ENCODE results near the gene INPP5K.
"Not testable (repeated sequence)": the region's sequence is repeated elsewhere in the genome, so short reads cannot be mapped to it uniquely, and the experiment has no call there.

INPP5K gene

DNA sequence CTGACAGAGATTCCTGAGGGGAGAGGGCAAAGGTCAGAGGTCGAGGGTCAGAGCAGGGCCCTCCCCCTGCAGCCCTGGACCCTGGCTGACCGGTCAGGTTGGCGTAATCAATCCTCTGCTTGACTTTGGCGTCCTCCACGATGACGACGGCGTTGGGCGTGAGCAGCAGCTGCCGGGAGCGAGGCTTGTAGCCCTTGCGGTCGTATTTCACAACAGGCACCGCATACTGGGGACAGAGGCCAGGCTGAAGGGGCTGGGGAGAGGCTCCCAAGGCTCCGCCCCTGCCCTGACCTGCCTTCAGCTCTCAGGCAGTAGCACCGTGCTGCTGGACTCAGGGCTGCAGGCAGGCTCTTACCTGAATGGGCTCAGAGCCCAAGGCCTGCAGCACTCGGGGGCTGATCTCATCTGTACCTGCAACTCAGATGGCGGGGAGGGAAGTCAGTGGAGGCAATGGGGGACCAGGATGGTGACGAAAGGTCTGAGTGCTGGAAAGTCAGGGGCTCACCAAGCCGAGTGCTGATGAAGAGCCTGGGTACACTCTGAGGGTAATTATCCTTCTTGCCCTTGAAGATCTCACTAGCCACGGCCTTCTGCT is 48.4 kb downstream of the INPP5K start:
- no peak for DNase-seq (ENCODE audit: low read depth in 1 of 2, low spot score in 1 of 2)

DNA sequence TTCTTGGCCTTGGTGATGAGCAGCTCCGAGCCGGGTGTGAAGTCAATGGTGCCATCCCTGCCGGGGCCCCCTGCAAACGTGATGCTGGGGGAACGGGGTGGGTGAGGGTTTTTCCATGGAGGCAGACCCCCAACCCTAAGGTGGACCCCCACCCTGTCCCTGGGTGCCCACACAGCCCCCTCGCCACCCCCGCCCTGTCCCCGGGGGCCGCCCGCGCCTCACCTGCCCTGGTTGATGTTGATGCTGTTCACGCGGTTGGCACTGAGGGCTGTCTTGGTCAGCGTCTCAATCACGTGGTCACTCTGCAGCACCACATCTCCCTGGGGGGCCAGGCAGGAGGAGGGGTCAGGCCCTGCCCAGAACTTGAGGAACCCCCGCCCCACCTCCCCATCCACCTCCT is 49.2 kb downstream of the INPP5K start:
- DNase-seq (ENCODE audit: low read depth in 1 of 2, low spot score in 1 of 2), result no peak

DNA sequence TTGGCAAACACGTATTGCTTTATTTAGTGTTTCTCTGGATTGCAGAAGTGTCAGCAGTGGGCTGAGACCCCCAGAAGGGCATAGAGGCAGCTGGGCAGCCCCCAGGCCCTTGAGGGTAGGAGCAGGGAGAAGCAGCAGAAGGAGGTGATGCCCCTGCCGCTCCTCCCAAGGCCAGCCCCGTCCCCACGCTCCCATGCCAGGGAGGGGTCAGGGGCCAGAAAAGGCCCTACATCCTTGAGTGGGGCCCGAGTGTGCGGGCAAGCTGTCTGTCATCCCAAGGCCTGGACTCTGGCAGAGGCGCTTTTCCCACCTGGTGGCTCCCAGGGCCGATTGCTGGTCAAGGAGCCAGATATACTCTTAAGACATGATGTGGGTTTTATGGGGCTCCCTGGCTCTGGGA is 52.2 kb downstream of the INPP5K start:
- no peak for DNase-seq (ENCODE audit: low read depth in 1 of 2, low spot score in 1 of 2)

DNA sequence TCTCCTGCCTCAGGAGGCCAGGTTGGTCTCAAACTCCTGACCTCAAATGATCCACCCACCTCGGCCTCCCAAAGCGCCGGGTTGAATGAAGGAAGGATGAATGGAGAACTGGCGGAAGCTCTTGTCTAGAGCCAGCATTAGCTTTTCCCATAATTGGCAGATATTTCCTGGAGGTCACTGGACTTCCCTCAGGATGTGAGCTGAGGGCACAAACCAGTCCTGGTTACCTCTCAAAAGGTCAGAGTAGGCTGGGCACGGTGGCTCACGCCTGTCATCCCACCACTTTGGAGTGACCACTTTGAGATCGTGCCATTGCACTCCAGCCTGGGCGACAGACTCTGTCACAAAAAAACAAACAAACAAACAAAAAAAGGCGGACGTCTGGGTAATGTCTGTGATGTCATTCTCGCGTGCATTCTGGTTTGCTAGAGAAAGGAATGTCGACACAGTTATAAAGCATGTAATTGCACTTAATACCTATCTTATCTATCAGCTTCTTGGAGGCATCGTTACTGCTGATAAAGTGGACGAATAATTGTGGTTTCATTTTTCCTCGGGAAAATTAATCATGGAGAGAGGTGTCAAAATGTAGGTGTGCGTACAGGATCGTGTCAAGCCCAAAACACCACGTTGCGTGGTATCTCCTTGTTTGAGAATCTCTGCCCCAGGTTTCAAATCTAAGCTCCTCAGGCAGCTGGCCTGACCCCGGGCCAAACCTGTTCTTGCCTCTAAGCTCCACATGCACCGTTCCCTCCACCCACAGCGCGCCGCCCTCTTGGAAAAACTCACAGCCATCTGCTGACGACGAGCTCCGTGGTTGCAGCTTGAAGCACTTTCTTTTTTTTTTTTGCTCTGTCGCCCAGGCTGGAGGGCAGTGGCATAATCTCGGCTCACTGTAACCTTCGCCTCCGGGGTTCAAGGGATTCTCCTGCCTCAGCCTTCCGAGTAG is 54.0 kb downstream of the INPP5K start:
- DNase-seq (ENCODE audit: low read depth in 1 of 2, low spot score in 1 of 2), result no peak

DNA sequence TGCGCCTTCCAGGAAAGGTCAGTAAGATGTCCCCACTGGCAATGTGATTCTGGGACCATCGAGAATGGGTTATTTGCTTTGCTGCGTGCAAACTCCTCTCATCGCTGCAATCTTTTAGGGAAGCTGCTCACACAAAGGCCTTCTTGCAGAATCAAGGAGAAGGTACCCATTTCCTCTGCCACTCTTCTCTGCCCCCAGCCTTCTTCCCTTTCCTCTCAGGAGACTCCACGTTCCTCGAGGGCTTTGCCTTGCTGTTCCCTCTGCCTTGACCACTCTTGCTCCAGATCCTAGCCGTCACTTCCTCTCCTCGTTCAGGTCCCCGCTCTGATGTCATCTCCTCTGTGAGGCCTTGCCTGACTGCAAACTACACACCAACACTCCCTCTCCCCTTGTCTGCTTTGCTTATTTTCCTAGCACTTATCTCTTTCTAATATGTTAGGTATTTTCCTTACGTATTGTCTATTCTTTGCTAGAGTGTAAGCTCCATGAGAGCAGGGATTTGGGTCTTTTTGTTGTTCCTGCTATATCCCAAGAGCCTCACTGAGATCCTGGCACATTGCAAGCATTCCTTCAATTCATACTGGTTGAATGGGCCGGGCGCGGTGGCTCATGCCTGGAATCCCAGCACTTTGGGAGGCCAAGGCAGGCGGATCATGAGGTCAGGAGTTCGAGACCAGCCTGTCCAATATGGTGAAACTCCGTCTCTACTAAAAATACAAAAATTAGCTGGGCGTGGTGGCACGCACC is 55.0 kb downstream of the INPP5K start:
- no peak for DNase-seq (ENCODE audit: low read depth in 1 of 2, low spot score in 1 of 2)

DNA sequence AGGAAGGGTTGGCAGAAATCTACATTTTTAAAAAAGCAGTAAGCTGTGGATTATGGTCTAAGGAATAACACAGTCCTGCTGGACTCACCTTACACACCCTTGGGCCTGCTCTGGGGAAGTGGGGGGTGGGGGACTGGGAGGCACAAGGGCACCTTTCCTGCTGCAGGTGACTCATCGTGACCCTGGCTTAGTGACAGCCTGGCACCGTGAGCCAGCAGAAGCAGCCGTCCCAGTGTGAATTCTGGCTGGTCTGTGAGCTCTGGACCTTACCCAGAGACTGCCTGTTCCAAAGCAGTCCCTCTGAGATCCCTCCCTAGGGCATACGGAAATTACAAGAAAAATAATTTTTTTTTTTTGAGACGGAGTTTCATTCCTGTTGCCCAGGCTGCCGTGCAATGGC is 56.2 kb downstream of the INPP5K start:
- no peak for DNase-seq (ENCODE audit: low read depth in 1 of 2, low spot score in 1 of 2)

DNA sequence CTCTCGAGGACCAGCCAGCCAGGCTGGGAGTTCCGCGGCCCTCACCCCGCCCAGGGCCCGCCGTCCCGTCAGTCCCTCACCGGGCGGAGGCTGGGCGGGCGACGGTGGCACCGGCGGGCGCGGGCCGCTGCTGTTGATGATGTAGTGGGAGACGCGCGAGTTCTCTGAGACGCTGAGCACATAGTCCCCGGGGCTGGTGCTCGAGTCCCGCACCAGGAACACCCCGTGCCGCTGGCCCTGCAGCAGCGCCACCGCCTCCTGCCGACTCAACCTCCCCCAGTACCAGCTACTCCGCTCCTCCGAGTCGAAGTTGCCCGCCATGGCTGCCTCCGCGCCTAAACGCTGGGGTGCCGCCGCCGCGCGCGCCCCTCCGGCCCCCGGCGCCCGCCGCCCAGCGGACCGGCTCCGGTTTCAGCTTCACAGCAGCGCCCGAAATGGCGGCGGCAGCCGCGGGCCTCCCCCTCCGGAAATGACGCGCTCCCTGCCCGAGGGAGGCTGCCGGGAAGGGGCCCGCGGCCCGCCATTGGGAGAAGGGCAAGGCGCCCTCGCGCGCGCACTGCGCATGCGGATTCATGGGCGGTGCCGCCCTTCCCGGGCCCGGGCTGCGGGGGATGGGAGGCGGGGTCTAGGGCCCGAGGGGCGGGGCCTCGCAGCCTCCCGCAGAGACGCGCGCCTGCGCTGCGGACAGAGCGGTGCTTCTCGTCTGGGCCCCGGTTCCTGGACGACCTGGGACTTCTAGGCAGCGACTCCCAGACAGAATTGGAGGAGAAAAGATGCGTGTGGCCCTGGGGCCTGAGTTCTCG is 60.4 kb downstream of the INPP5K start, which contains the start of gene CRK:
TSS of gene CRK (minus strand) at position 436 of the 803 bp plus-strand sequence. CDS start at position 321, 115 bp downstream.
- peak; percentile 95 to 100 for DNase-seq (ENCODE audit: low read depth in 1 of 2, low spot score in 1 of 2)

DNA sequence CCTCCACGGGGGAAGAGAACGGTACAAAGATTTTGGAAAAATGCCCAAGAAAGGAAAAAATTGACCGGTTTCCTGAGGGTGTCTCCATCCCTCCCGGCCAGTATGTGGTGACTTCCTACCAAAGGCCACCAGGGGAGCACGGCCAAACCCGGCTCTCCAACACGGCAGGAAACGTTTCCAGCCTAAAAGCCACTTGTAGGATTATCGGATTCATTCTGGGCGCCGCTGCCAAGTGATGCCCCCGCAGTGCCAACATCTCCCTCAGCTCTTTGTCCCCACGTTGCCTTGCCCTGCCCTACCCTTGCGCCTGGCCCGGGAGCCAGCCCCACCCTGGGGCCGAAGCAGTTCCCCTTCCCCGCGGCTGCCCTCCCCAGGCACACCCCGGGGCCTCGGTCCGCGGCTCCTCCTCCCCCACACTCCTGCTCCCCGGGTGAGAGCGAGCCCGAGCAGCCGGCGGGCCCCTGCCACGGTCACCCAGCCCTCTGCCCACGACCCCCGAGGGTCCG is 61.1 kb downstream of the INPP5K start:
- peak in 1 of 2 donors; percentile 13 for DNase-seq (ENCODE audit: low read depth in 1 of 2, low spot score in 1 of 2)

DNA sequence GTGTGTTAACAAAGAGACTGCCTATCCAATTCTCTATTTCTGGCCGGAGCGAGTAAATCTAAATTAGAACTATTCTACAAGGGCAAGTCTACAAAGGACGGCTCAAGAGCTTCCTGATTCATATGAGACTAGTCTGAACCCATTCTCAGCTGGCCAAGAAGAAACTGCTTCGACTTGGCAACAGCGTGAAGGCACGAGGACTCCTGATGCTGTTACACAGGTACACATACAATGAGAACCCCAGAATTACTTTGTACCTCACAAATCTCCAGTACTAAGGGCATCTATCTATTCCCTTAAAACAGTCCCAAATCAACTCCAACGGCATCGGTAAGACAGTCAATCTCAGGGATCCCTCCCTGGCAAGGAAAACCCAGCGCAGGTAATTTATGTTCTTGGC is 61.9 kb downstream of the INPP5K start:
- no peak for DNase-seq (ENCODE audit: low read depth in 1 of 2, low spot score in 1 of 2)

DNA sequence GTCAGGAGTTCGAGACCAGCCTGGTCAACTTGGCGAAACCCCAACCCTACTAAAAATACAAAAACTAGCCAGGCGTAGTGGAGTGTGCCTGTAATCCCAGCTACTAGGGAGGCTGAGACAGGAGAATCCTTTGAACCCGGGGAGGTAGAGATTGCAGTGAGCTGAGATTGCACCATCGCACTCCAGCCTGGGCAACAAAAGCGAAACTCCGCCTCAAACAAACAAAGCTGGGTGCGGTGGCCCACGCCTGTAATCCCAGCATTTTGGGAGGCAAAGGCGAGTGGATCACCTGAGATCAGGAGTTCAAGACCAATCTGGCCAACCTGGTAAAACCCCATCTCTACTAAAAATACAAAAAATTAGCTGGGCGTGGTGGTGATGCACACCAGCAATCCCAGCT is 62.7 kb downstream of the INPP5K start:
- DNase-seq (ENCODE audit: low read depth in 1 of 2, low spot score in 1 of 2), result not testable (repeated sequence)

DNA sequence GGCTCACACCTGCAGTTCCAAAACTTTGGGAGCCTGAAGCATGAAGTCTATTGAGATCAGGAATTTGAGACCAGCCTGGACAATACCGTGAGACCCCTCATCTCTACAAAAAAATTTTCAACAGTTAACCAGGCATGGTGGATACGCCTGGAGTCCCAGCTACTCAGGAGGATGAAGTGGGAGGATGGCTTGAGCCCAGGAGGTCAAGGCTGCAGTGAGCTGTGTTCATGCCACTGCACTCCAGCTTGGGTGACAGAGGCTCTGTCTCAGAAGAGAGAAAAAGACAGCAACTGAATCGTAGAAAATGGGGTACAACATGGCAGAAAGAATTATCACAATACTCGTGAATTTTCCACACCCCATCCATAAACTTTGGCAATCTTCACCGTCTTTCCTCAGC is 63.6 kb downstream of the INPP5K start:
- DNase-seq (ENCODE audit: low read depth in 1 of 2, low spot score in 1 of 2), result no peak

DNA sequence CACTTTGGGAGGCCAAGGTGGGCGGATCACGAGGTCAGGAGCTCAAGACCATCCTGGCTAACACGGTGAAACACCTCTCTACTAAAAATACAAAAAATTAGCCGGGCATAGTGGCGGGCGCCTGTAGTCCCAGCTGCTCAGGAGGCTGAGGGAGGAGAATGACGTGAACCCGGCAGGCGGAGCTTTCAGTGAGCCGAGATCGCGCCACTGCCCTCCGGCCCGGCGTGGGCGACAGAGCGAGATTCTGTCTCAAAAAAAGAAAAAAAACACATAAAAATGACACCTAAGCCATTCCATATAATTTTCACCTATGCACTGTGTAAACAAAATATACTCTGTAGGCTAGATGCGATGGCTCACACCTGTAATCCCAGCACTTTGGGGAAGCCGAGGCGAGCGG is 66.2 kb downstream of the INPP5K start:
- DNase-seq (ENCODE audit: low read depth in 1 of 2, low spot score in 1 of 2), result not testable (repeated sequence)

DNA sequence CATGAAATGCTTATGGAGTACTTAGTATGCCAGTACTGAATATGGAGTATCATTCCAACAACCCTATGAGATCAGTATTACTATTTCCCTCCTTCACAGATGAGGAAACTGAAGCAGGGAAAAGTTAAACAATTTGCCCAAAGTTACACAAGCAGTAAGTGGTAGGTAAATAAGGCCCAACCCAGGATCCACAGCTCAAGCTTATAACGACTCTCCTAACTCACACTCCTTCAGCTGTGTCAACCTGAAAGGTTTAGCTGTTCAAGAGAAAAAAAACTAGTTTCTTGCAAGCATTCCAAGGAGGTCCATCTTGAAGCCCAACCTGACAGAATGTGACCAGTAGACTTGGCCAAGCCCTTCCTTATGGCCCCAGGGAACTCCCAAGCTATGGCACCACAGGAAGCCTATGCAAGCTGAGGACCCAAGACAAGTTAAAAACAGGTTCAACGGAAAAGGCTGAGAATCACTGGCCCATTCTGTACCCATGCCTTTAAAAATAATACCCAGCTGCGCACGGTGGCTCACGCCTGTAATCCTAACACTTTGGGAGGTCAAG is 66.9 kb downstream of the INPP5K start:
- DNase-seq (ENCODE audit: low read depth in 1 of 2, low spot score in 1 of 2), result no peak

DNA sequence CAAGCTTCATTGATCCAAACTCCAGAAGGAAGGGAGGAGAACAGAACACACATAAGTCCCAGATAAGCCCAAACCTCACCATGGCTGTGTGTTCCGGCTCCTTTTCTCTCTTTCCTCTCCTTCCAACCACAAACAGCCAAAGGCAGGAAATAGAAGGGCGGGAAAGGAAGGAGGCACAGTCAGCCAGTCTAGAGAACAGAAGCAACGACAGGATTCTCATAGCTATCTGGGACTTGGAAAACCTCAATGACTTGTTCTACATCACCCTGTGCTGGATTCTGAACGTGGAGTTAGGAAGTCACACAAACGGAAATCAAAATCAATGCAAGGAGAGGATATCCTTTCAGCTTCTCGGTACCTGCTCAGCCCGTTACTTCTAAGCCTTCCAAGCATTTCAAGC is 69.4 kb downstream of the INPP5K start:
- DNase-seq (ENCODE audit: low read depth in 1 of 2, low spot score in 1 of 2), result no peak

DNA sequence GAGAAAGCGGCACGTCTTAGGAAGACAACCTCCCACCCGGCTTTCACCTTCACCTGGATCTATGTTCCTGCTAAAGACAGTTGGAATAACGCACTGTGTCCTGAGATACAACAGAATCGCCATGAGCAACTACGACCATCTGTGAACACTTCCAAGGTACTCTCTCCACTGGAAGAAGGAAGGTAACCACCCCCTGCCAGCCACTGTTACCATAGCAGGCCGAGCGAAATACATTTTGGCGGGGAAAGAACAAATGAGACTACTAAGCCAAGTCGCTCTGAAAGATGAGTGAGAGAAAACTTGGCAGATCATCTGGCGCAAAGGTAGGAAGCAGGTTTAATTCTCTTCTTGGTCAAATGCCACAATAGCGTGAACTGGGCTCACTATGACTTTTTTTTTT is 70.2 kb downstream of the INPP5K start:
- no peak for DNase-seq (ENCODE audit: low read depth in 1 of 2, low spot score in 1 of 2)

DNA sequence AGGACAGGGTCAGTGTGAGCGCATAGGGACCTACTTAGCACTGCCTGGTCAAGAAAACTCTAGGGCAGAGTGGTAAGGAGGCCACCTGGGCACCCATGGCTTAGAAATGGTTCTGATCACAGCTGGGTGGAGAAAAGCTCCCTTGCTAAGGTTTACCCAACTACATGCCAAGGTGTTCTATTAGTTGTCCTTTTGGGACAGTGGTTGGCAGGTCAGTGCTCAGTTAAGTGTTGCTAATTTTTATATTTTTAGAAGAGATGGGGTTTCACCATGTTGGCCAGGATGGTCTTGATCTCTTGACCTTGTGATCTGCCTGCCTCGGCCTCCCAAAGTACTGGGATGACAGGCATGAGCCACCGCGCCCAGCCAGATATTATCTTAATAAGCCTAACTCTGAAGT is 70.7 kb downstream of the INPP5K start:
- DNase-seq (ENCODE audit: low read depth in 1 of 2, low spot score in 1 of 2), result not testable (repeated sequence)

All from activated T-helper 1 cell treated with anti-CD3 and anti-CD28 coated beads, Interleukin-2, amount 50 U/mL, for 16 hours (primary cell).